ENCODE data around the gene SCN4A.

The SCN4A gene

GRCh38 chr17:63954402-63955063, 18.2 kb downstream of the SCN4A start:
- no peak for DNase-seq

GRCh38 chr17:63950940-63951907, 21.5 kb downstream of the SCN4A start:
- no peak for DNase-seq

GRCh38 chr17:63949576-63950250, 23.0 kb downstream of the SCN4A start:
- no peak for DNase-seq

GRCh38 chr17:63948521-63948920, 24.2 kb downstream of the SCN4A start:
- no peak for DNase-seq

GRCh38 chr17:63947711-63948330, 24.9 kb downstream of the SCN4A start:
- no peak for DNase-seq

GRCh38 chr17:63946440-63947363, 26.0 kb downstream of the SCN4A start:
- no peak for DNase-seq

- DNase-seq = no peak
These were observed 26.8 kb downstream of the SCN4A start for GRCh38 chr17:63945784-63946439.

GRCh38 chr17:63944736-63945499, 27.8 kb downstream of the SCN4A start:
- DNase-seq = no peak

GRCh38 chr17:63943745-63944144, 29.0 kb downstream of the SCN4A start:
- no peak for DNase-seq

GRCh38 chr17:63942309-63942985, 30.3 kb downstream of the SCN4A start:
- DNase-seq = no peak

GRCh38 chr17:63941751-63942150, 31.0 kb downstream of the SCN4A start:
- DNase-seq = no peak

GRCh38 chr17:63941162-63941561, 31.6 kb downstream of the SCN4A start:
- DNase-seq = no peak

GRCh38 chr17:63940584-63940983, 32.1 kb downstream of the SCN4A start:
- no peak for DNase-seq

- no peak for DNase-seq
These were observed 32.8 kb downstream of the SCN4A start for GRCh38 chr17:63939884-63940283.

- DNase-seq = no peak
These were observed 33.3 kb downstream of the SCN4A start for GRCh38 chr17:63939401-63939800.

- DNase-seq = no peak
These were observed 34.8 kb downstream of the SCN4A start for GRCh38 chr17:63937920-63938319.

- no peak for DNase-seq
These were observed 35.4 kb downstream of the SCN4A start for GRCh38 chr17:63937319-63937718.

- no peak for DNase-seq
These were observed 38.3 kb downstream of the SCN4A start for GRCh38 chr17:63934183-63935112.

GRCh38 chr17:63933598-63933997, 39.1 kb downstream of the SCN4A start:
- no peak for DNase-seq
